HG03354 (cell line): ENCODE results near the gene KCND3.

Source experiments
- ATAC-seq: cut with Tn5 transposase; IDR thresholded peaks from one replicate; pipeline ENCODE4 v1.9.1; 2021; ENCODE audit warnings: mild to moderate bottlenecking; ENCODE audit not compliant: unreplicated experiment, poor library complexity, severe bottlenecking

KCND3 gene

DNA sequence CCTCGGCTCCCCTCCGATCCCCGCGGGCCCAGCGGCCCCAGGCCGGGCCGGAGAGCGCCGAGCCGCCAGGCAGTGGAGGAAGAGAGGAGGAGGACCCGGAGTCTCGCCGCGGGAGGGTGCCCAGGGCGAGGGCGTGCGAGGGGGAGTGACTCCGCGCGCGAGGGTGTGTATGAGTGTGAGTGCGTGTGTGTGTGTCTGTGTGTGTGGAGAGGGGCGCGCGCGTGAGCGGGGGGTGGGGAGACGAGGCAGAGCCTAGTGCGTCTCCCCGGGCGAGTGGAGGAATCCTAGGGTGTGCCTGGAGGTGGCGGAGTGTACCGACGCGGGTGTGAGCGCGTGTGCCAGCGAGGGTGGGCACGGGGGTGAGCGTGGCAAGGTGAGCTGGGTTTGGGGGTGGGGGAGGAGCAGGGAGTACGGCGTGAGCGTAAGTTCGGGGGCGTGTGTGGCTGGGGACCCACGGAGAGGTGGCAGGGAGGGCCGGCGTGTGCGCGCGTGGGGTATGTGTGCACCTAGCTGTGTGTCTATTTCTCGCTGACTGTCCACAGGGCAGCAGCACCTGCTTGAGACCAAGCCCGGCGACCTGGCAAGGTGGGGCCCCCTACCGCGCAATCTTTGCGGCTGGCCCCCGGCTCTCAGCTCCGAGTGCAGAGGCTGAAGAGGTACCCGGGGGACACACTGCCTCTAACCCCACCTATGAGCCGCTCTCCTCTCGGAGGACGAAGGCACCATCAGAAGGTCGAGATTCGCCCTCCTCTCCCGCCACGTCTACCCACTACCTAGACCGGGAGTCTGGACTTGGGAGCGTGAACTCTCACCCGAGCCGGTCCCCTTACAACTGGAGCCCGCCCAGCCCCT lies 784 bp upstream of the KCND3 start:
- no peak for ATAC-seq

- ATAC-seq = no peak
Observed at GRCh38 chr1:111988743-111989453, 570 bp downstream of the KCND3 start.

DNA sequence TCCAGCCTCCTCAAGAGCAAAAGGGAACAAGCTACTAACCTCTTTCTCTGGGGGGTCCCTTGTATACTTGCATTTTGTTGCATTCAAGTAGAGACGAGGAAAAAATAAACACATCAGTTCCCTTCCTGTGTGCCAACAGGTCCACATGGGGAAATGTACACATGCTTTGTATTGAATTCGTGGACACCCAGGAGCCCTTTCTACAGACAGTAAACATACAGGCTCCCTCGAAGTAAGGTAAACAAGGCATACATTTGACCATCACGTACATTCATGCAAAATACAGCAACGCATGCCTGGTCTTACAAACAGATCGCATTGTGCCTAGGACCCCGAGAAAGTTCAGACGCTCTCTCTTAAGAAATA lies 1.1 kb downstream of the KCND3 start:
- no peak for ATAC-seq

DNA sequence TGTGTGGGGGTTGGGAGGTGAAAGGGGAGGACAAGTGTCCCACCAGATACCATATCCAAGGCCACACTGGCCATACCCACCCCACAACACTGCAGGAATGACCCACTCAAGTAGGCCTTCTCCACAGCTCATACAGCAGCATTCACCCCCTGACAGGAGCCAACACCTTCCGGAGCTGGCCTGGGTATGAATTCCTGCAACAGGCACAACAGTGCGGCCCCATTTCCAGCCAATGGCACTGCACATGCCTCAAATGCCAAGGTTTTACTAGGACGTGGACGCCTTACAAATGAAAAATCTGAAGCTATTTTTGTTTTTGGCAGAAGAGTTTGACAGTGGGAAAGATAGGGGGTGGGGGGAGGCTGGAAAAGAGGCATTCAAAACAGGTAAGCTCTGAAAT lies 2.0 kb downstream of the KCND3 start:
- no peak for ATAC-seq

DNA sequence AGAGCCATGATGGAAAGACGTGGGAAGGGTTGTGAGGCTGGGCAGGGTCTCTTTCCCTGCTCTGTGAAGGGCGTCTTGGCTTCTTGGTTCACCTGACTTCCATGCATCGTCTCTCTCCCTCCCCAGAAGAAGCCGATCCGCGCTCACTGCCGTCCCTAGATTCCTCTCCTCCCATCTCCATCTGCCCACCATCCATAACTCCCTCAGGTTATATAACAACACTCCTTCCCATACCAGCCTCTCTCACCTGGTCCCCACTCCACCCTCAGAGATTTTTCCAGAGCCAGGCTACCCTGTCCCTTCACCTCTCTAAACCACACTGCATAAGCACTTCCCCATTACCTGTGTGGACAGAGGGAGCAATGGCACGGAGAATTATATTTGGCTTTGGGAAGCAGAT lies 6.0 kb downstream of the KCND3 start:
- ATAC-seq = no peak

- no peak for ATAC-seq
Observed at GRCh38 chr1:111982428-111982827, 7.0 kb downstream of the KCND3 start.

DNA sequence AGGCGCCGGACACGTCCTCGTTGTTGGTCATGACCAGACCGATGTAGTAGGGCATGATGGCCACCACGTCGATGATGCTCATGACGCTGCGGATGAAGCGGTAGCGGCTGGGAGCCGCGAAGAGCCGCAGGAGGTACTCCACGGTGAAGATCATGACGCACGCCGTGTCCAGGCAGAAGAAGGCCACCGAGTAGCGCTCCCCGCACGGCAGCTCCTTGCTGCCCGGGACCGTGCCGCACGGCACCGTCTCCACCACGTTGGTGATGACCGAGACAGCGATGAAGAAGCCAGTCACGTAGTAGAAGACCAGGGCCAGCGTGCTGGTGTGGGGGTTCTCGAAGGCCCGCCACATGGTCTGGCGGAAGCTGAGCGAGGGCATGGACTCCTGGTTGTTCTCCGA lies 7.6 kb downstream of the KCND3 start:
- no peak for ATAC-seq

DNA sequence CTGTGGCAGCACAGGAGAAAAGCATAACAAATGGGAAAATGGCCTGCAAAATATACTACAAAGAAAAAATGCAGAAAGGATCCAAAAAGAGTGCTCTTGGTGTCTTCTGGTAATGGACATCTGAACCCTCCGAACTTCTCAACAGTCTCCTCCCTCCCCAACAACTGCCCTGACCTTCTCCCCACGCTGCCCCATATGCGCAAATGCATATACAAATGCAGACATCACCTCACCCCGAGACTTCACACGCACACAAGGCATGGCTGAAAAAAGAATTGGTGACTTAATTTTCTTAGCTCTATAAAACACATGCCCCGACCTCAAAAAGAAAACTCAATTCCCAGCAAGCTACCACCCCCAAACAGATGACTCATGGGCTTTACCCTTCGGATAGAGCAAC lies 8.4 kb downstream of the KCND3 start:
- no peak for ATAC-seq

GRCh38 chr1:111980686-111981085 lies 8.8 kb downstream of the KCND3 start:
- ATAC-seq = no peak

GRCh38 chr1:111978695-111979094 lies 10.8 kb downstream of the KCND3 start:
- no peak for ATAC-seq

GRCh38 chr1:111977378-111977777 lies 12.1 kb downstream of the KCND3 start:
- no peak for ATAC-seq

GRCh38 chr1:111976842-111977241 lies 12.6 kb downstream of the KCND3 start:
- ATAC-seq = no peak

GRCh38 chr1:111976332-111976731 lies 13.1 kb downstream of the KCND3 start:
- ATAC-seq = no peak

- no peak for ATAC-seq
Observed at GRCh38 chr1:111973150-111973790, 16.2 kb downstream of the KCND3 start.

- ATAC-seq = no peak
Observed at GRCh38 chr1:111971396-111971795, 18.1 kb downstream of the KCND3 start.

DNA sequence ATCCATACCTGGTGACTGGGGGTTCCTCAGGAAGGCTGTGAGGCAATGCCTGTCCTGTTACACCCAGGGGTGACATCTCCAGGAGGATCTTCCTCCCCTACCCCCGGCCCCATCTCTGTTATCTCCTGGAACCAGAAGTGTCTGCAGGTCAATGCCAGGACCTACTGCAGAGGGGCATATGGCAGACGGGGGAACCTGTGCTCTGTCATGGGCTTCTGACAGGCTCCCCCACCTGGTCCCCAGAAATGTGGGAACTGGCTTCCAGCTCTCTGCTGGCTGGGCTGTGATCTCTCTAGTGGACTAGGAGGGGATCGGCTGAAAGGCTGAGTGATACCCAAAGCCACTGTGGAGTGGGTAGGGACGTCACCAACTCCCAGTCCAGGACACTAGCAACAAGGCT lies 21.0 kb downstream of the KCND3 start:
- ATAC-seq = no peak

DNA sequence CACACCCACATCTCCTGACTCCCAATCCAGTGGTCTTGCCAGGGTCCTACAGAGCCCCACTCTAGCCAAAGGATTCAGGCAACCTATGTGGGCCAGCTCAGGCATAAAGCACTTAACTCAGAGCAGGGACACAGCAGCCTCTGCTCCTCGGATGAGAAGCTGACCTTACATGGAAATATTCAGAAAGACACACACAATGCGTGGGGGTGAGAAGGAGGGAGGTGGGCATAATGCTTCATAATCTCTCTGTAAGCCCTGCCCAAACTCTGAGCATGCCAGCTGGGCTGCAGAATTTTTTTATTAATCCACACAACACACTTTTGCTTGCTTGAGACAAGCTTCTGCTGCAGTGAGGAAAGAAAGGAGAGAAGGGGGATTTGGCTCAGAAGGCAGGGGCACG lies 21.6 kb downstream of the KCND3 start:
- ATAC-seq = no peak

DNA sequence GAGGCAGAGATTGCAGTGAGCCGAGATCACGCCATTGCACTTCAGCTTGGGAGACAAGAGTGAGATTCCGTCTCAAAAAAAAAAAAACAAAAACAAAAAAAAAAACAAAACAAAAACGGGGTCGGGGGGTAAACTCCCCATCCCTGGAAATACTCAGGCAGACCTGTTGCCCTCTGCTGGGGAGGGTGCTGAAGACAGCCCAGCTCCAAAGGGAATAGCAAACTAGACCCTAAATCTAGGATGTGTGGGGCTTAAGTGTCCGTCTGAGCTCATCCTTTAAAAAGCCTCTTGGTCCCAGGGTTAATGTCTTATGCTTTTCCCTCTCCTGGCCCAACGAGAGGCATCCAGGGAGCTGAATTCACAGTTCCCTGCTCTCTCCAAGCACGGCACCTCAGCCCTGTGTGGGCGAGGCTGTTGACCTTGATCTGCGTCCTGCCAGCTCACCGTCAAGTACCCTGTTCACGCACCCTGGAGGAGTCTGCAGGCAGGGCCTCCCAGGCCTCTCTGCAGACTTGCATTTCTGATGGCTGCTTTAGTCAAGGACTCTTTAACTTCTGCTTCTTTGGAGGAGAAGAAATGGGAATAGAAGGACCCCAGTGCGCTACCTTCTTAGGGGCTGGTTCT lies 22.3 kb downstream of the KCND3 start:
- ATAC-seq = no peak

GRCh38 chr1:111965781-111966443 lies 23.6 kb downstream of the KCND3 start:
- ATAC-seq = no peak
